ENCODE data around the gene COL1A2. TPM values are rescaled to one million over a fixed set of nuclear protein-coding genes. Genes with fewer than 3 reads are reported as not detected.

Gene COL1A2
- total and polyA plus RNA-seq, 2 of the 13 experiments (the other 11 are each of a cell fraction or from before 2014, with no cell fraction given) = not detected

DNA sequence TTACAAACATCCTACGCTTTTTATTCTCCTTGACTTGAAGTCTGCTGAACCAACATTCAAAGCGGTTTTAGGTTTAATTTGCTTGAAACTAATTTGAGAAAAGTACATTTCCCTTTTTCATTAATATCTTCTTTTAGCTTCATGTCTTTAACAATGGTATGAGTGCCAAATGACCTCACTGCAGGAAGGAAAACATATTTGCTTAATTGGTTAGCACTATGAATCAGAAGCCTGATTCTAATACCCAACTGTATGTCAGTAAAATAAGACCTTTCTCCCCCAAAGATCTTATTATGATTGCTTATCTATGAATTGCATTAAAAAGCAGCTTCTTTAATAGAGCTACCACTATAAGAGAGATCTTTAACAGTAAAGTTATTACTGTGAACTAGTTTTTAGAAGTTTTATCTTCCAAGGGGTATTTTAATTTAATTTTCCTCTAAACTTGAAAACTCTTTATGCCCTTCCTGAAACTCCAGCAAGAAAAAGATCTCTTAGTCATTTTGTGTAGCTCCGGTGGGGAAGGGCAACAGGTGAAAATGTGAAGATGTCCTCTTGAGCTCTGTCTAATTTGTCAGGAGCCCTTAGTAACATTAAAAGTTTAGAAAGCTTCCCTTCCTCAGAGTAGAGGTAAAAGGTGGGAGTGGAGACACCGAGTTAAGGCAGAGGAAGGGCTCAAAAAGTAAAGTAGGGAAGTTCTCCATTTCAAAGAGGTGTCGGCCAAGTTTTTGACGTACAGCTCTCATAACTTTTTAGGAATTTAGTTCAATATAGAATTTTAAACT lies 6.1 kb downstream of the COL1A2 start:
- intact Hi-C loops (cut with micrococcal nuclease; ENCODE audit: unreplicated experiment) = no loop called here
- Histone ChIP-seq H3K27ac (ENCODE audit: extremely low read length, insufficient read depth, low read length) (no peak overlapping the region), H4K20me1 (ENCODE audit: insufficient read depth, low read length) (no peaks in the 10 kb centered on the region), H3K4me1 (ENCODE audit: insufficient read depth, low read length) (no peaks in the 10 kb centered on the region), H3K4me2 (ENCODE audit: low read depth, low read length) (no peak overlapping the region), H3K9me3 (ENCODE audit: low read length) (no peaks in the 10 kb centered on the region), H2AFZ (ENCODE audit: low read length) (no peak overlapping the region), H3K9ac (ENCODE audit: insufficient read depth, low read depth, low read length) (no peak overlapping the region), H3K27me3 (ENCODE audit: control insufficient read depth in 1 of 2, insufficient read depth in 2 of 2, low read length in 2 of 2) (no peaks in the 10 kb centered on the region), H3K36me3 (replicated peaks in 1 of 2; ENCODE audit: control insufficient read depth in 1 of 2, insufficient read depth in 2 of 2, low read length in 2 of 2) (no peaks in the 10 kb centered on the region), H3K79me2 (ENCODE audit: insufficient read depth, low read length) (no peaks in the 10 kb centered on the region), H3K4me3 (replicated peaks in 1 of 3; ENCODE audit: insufficient read depth in 1 of 3, low read depth in 2 of 3, low read length in 3 of 3) (no peak overlapping the region)
- 17% methylated on average over 6 of the region's 6 CpGs for WGBS (ENCODE audit: low lambda C conversion rate)
- ChIA-PET POLR2A (no interaction called here), CTCF (ENCODE audit: low intra/inter-chr PET ratio, low total read pairs) (no interaction called here)
- FAIRE-seq (no peak), DNase-seq (ENCODE audit: low spot score) (no peak), ATAC-seq (no peak)
- in situ Hi-C loops (cut with HindIII; ENCODE audit: extremely low pct_ligation_motif_present, low pct_unique_long_range_greater_than_20kb) = no loop called here
- no peak for TF ChIP-seq BHLHE40 (IDR thresholded peaks at IDR 0.05; ENCODE audit: low read length)
- no peak for TF ChIP-seq ZNF780A (CRISPR knock-in tag; IDR thresholded peaks at IDR 0.05)
- no peak for TF ChIP-seq SIN3B (IDR thresholded peaks at IDR 0.05; ENCODE audit: low read length)
- no TSS peak for BruUV-seq (replicated peaks)

DNA sequence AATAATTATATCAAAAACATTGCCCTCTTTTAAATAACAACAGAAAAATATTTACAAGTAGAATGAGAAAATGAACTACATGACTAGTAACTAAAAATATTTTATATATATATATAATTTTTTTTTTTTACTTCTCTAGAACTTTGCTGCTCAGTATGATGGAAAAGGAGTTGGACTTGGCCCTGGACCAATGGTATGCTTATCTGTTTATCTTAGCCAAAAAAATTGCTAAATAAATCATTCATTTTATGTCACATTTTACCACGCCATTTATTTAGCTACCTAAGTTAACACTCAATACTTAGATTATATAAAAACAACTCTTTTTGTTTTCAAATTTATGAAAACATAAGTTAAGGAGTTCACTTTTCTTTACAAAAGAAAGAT lies 6.7 kb downstream of the COL1A2 start:
- DNase-seq (ENCODE audit: low spot score) = no peak
- no peak for FAIRE-seq
- Histone ChIP-seq H3K9ac (ENCODE audit: insufficient read depth, low read depth, low read length) (no peak overlapping the region), H4K20me1 (ENCODE audit: insufficient read depth, low read length) (no peaks in the 10 kb centered on the region), H3K9me3 (ENCODE audit: low read length) (no peaks in the 10 kb centered on the region), H3K4me1 (ENCODE audit: insufficient read depth, low read length) (no peaks in the 10 kb centered on the region), H3K4me2 (ENCODE audit: low read depth, low read length) (no peak overlapping the region), H3K27me3 (ENCODE audit: control insufficient read depth in 1 of 2, insufficient read depth in 2 of 2, low read length in 2 of 2) (no peaks in the 10 kb centered on the region), H3K36me3 (replicated peaks in 1 of 2; ENCODE audit: control insufficient read depth in 1 of 2, insufficient read depth in 2 of 2, low read length in 2 of 2) (no peaks in the 10 kb centered on the region), H3K4me3 (replicated peaks in 1 of 3; ENCODE audit: insufficient read depth in 1 of 3, low read depth in 2 of 3, low read length in 3 of 3) (no peak overlapping the region), H3K27ac (ENCODE audit: extremely low read length, insufficient read depth, low read length) (no peak overlapping the region), H3K79me2 (ENCODE audit: insufficient read depth, low read length) (no peaks in the 10 kb centered on the region), H2AFZ (ENCODE audit: low read length) (no peak overlapping the region)
- CTCF ChIA-PET (ENCODE audit: low intra/inter-chr PET ratio, low total read pairs) = no interaction called here
- in situ Hi-C loops (cut with HindIII; ENCODE audit: extremely low pct_ligation_motif_present, low pct_unique_long_range_greater_than_20kb) = no loop called here
- ATAC-seq = no peak
- WGBS (ENCODE audit: low lambda C conversion rate) = 2% methylated on average over 1 of the region's 1 CpG
- no TSS peak for BruUV-seq (replicated peaks)
- POLR2A ChIA-PET = no interaction called here
- intact Hi-C loops (cut with micrococcal nuclease; ENCODE audit: unreplicated experiment) = no loop called here
- TF ChIP-seq, protein P1, sequence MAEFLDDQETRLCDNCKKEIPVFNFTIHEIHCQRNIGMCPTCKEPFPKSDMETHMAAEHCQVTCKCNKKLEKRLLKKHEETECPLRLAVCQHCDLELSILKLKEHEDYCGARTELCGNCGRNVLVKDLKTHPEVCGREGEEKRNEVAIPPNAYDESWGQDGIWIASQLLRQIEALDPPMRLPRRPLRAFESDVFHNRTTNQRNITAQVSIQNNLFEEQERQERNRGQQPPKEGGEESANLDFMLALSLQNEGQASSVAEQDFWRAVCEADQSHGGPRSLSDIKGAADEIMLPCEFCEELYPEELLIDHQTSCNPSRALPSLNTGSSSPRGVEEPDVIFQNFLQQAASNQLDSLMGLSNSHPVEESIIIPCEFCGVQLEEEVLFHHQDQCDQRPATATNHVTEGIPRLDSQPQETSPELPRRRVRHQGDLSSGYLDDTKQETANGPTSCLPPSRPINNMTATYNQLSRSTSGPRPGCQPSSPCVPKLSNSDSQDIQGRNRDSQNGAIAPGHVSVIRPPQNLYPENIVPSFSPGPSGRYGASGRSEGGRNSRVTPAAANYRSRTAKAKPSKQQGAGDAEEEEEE (CRISPR knock-in tag; IDR thresholded peaks at IDR 0.05; ENCODE audit: borderline replicate concordance) = no peak
- TF ChIP-seq, protein P2, sequence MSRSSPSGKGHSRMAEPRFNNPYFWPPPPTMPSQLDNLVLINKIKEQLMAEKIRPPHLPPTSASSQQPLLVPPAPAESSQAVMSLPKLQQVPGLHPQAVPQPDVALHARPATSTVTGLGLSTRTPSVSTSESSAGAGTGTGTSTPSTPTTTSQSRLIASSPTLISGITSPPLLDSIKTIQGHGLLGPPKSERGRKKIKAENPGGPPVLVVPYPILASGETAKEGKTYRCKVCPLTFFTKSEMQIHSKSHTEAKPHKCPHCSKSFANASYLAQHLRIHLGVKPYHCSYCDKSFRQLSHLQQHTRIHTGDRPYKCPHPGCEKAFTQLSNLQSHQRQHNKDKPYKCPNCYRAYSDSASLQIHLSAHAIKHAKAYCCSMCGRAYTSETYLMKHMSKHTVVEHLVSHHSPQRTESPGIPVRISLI (CRISPR knock-in tag; IDR thresholded peaks at IDR 0.05; ENCODE audit: borderline replicate concordance) = no peak
- no peak for TF ChIP-seq HCFC1 (IDR thresholded peaks at IDR 0.05; ENCODE audit: low read depth, low read length)
- TF ChIP-seq ZNF33A (CRISPR knock-in tag; IDR thresholded peaks at IDR 0.05; ENCODE audit: borderline replicate concordance) = no peak
- TF ChIP-seq, protein P3, sequence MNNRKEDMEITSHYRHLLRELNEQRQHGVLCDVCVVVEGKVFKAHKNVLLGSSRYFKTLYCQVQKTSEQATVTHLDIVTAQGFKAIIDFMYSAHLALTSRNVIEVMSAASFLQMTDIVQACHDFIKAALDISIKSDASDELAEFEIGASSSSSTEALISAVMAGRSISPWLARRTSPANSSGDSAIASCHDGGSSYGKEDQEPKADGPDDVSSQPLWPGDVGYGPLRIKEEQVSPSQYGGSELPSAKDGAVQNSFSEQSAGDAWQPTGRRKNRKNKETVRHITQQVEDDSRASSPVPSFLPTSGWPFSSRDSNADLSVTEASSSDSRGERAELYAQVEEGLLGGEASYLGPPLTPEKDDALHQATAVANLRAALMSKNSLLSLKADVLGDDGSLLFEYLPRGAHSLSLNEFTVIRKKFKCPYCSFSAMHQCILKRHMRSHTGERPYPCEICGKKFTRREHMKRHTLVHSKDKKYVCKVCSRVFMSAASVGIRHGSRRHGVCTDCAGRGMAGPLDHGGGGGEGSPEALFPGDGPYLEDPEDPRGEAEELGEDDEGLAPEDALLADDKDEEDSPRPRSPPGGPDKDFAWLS (CRISPR knock-in tag; IDR thresholded peaks at IDR 0.05; ENCODE audit: borderline replicate concordance) = no peak
- TF ChIP-seq ZSCAN29 (CRISPR knock-in tag; conservative IDR thresholded peaks at IDR 0.05) = no peak
- TF ChIP-seq PPARG (CRISPR knock-in tag; conservative IDR thresholded peaks at IDR 0.05) = no peak
- TF ChIP-seq ZNF207 (IDR thresholded peaks at IDR 0.05; ENCODE audit: borderline replicate concordance) = no peak
- no peak for TF ChIP-seq ZSCAN12 (CRISPR knock-in tag; IDR thresholded peaks at IDR 0.05)
